Measurements from ENCODE around the gene MINDY4. TPM values are rescaled to one million over a fixed set of nuclear protein-coding genes. Genes with fewer than 3 reads are reported as not detected.

Gene MINDY4
- total RNA-seq, 2 donors from 2014 or later: 5.4 to 8.8 TPM

DNA sequence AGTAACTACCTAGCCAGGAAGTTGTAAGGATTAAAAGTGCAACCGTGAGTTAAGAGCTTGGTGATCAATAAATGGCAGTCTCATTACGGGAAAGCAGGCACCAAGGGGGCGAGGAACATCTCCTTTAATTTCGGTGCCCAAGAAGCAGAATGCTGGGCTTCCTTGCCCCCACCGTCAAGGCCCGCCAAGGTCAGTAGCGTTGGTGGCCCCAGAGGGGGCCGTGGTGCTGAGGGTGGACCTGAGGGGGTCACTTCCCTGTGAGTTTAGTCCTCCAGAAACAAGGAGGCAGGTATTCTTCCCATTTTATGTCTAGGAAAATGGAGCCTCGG lies 408 bp upstream of the MINDY4 start:
- Histone ChIP-seq H3K4me3 (peak overlapping the region; percentile 68 to 69), H3K36me3 (no peaks in the 10 kb centered on the region), H3K27me3 (no peaks in the 10 kb centered on the region), H3K27ac (peak overlapping the region; percentile 79 to 92), H3K9me3 (no peaks in the 10 kb centered on the region), H3K4me1 (peaks cover 0 to 15% of the 10 kb centered on the region in 2 donors)
- TF ChIP-seq, protein P1, sequence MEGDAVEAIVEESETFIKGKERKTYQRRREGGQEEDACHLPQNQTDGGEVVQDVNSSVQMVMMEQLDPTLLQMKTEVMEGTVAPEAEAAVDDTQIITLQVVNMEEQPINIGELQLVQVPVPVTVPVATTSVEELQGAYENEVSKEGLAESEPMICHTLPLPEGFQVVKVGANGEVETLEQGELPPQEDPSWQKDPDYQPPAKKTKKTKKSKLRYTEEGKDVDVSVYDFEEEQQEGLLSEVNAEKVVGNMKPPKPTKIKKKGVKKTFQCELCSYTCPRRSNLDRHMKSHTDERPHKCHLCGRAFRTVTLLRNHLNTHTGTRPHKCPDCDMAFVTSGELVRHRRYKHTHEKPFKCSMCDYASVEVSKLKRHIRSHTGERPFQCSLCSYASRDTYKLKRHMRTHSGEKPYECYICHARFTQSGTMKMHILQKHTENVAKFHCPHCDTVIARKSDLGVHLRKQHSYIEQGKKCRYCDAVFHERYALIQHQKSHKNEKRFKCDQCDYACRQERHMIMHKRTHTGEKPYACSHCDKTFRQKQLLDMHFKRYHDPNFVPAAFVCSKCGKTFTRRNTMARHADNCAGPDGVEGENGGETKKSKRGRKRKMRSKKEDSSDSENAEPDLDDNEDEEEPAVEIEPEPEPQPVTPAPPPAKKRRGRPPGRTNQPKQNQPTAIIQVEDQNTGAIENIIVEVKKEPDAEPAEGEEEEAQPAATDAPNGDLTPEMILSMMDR (IDR thresholded peaks at IDR 0.05): no peak
- no peak for DNase-seq (ENCODE audit: low spot score)

DNA sequence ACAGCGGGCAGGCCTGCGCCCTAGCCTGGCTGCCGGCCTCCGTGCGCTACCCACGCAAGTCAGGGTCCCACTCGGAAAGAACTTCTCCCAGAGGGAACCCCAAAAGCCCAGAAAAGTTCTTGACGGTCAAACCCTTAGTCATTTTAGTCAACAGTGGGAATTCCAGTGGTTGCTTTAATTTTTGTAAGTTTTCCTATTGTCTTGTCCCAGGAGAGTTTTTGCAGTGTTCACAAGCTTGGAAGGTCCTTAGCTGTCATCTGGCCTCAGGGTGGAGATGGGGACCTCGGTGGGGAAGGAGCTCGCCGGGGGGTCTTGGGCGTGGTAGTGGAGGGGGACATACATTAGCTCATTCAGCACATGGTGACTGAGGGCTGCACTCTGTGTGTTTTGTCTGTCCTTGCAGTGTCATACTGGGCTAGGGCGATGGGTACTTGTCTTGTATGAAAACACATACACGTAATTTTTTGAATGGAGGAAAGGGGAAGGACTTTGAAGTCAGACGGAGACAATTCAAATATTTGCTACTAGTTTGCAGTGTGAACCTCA lies 736 bp downstream of the MINDY4 start:
- Histone ChIP-seq H3K36me3 (no peaks in the 10 kb centered on the region), H3K27me3 (no peaks in the 10 kb centered on the region), H3K27ac (peak overlapping the region; percentile 79 to 92), H3K9me3 (no peaks in the 10 kb centered on the region), H3K4me3 (peak overlapping the region; percentile 68 to 69), H3K4me1 (peaks cover 0 to 15% of the 10 kb centered on the region in 2 donors)
- TF ChIP-seq, protein P1 (IDR thresholded peaks at IDR 0.05): no peak
- no peak for DNase-seq (ENCODE audit: low spot score)

DNA sequence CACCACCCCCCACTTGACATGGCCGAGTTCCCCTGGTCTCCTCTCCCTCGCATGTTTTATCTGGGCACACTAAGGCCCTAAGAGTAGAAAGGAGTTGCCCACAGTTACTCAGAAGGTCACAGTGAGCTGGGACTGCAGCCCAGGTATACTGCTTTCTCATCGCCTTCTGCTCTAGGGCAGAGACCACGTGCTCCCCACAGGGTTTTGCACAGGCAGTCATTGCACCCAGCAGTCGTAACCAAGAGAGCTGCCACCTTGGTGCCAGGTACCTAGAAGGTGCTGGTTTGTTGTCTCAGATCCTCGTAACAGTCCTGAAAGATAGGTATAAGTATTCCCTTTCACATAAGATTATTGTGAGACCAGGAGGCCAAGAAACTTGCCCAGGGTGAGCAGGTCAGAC lies 1.8 kb downstream of the MINDY4 start:
- Histone ChIP-seq H3K27ac (no peak overlapping the region), H3K27me3 (no peaks in the 10 kb centered on the region), H3K4me3 (no peak overlapping the region), H3K4me1 (peaks cover 0 to 15% of the 10 kb centered on the region in 2 donors), H3K36me3 (no peaks in the 10 kb centered on the region), H3K9me3 (no peaks in the 10 kb centered on the region)
- TF ChIP-seq, protein P1 (IDR thresholded peaks at IDR 0.05): no peak
- no peak for DNase-seq (ENCODE audit: low spot score)

DNA sequence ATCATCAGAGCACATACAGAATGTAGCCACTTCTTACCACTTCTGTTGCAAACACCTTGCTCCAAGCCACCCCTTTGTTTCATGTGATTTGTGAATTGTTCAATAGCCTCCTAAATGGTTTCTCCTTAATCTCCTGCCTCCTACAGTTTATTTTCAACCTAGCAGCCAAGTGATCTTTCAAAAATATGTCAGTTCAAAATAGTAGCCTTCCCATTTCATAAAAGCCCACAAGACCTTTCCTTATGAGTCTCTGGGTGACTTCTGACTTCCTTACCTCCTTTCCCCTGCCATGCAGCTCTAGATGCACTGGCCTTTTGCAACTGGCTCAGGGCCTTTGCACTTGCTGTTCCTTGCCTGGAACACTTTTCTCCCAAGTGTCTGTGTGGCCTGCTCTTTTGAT lies 4.8 kb downstream of the MINDY4 start:
- TF ChIP-seq, protein P1 (IDR thresholded peaks at IDR 0.05): no peak
- peaks cover 0 to 36% of the 10 kb centered on the region in 2 donors for H3K4me1 ChIP-seq
- H3K27ac ChIP-seq: no peak overlapping the region

DNA sequence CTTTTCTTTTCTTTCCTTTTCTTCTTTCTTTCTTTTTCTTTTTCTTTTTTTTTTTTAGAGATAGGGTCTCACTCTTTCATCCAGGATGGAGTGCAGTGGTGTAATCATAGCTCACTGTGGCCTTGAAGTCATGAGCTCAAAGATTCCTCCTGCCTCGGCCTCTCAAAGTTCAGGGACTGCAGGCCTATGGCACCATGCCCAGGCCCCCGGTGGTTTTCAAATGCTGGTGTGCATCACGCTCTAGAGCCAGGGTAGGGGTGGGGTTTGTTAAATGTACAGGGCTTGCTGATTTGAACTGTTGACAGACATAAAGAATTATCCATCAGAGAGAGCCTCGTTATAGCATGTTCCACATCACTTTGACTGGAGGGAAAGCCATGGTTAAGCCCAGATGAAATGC lies 5.8 kb downstream of the MINDY4 start:
- Histone ChIP-seq H3K27ac (no peak overlapping the region), H3K27me3 (no peaks in the 10 kb centered on the region), H3K9me3 (no peaks in the 10 kb centered on the region), H3K36me3 (peaks cover under 1% of the 10 kb centered on the region), H3K4me1 (peaks cover 0 to 38% of the 10 kb centered on the region in 2 donors), H3K4me3 (no peak overlapping the region)
- no peak for DNase-seq (ENCODE audit: low spot score)
- TF ChIP-seq, protein P1 (IDR thresholded peaks at IDR 0.05): no peak

More for the DNA sequence above, 4.8 kb downstream of the MINDY4 start:
- no peak overlapping the region for H3K4me3 ChIP-seq
- no peaks in the 10 kb centered on the region for H3K36me3 ChIP-seq
- no peaks in the 10 kb centered on the region for H3K27me3 ChIP-seq
- no peaks in the 10 kb centered on the region for H3K9me3 ChIP-seq
- DNase-seq (ENCODE audit: low spot score): no peak

Data from right atrium auricular region (tissue), 2 donors.